Aorta (tissue), 5 donors: ENCODE data around the gene NDEL1. TPM values are rescaled to one million over a fixed set of nuclear protein-coding genes. Genes with fewer than 3 reads are reported as not detected.

ENCODE experiments used
- ATAC-seq: fragments of 200-7000 bp; cut with Tn5 transposase; one replicate; pipeline ENCODE4 v1.9.1; 2022; ENCODE audit warnings: moderate library complexity; ENCODE audit not compliant: low FRiP score
- DNase-seq, 2 donors: peaks; one replicate each; pipeline ENCODE4 v3.0.0-alpha.2; 2020
- H3K27ac ChIP-seq, 2 donors: one replicate each; pipeline ENCODE4 v1.5.1; 2013; ENCODE audit warnings: low read length in 2 of 2, mild to moderate bottlenecking in 2 of 2, moderate library complexity in 2 of 2, control low read depth in 1 of 2, inconsistent platforms in 1 of 2, low read depth in 1 of 2
- H3K27me3 ChIP-seq, 2 donors: one replicate each; pipeline ENCODE4 v1.6.1; 2013; ENCODE audit warnings: control low read depth in 1 of 2, low read length in 1 of 2, mild to moderate bottlenecking in 1 of 2, moderate library complexity in 1 of 2; ENCODE audit not compliant: insufficient read depth in 2 of 2, control insufficient read depth in 1 of 2
- H3K36me3 ChIP-seq, 2 donors: one replicate each; pipeline ENCODE4 v1.6.1; 2013; ENCODE audit warnings: control low read depth in 1 of 2, low read length in 1 of 2, mild to moderate bottlenecking in 1 of 2; ENCODE audit not compliant: insufficient read depth in 2 of 2, control insufficient read depth in 1 of 2
- H3K4me1 ChIP-seq, 2 donors: one replicate each; pipeline ENCODE4 v1.6.1; 2013; ENCODE audit warnings: low read length in 2 of 2, control low read depth in 1 of 2, mild to moderate bottlenecking in 1 of 2, moderate library complexity in 1 of 2; ENCODE audit not compliant: insufficient read depth in 2 of 2, control insufficient read depth in 1 of 2
- H3K4me3 ChIP-seq, 2 donors: one replicate each; pipeline ENCODE4 v1.5.1; 2013; ENCODE audit warnings: low read length in 2 of 2, control low read depth in 1 of 2, mild to moderate bottlenecking in 1 of 2
- H3K9me3 ChIP-seq: one replicate; pipeline ENCODE4 v1.6.1; 2013; ENCODE audit warnings: mild to moderate bottlenecking, low read length; ENCODE audit not compliant: control insufficient read depth
- WGBS, 2 donors: extraction: QIAGEN DNeasy Blood & Tissue Kit; methylation state at CpG; one replicate each; pipeline ENCODE4 v1.1.7; 2013; 5-methylcytosine and 5-hydroxymethylcytosine counted together
- intact Hi-C, 2 donors: fragments of 100-400 bp; cut with DNase I; formaldehyde crosslinking; loops; one replicate each; pipeline versions ENCODE4 v1.14.2 to v1.15.0; 2022
- polyA plus RNA-seq, 2 donors: library from polyadenylated mRNA; stranded (reverse); fragments of 200-250 nt; gene quantifications; one replicate each; pipeline ENCODE4 v1.2.3, GENCODE V29; 2013
- total RNA-seq, 2 donors: library from RNA; stranded (reverse); fragmentation: NEBNext Ultra II Directional; extraction: Animal tissue kit (Norgen Biotek cat#: 25700); gene quantifications; one replicate each; pipeline ENCODE4 v1.2.1, GENCODE V29; 2021
- donor health status: healthy with polysubstance abuse.
- donor health status: Bipolar disorder and iron deficiency.
- donor health status: DM: no; HTN: no; CAD: no.
- donor health status: DM: no; HTN: no; CAD: no.
- donor health status: DM: yes; HTN: yes; CAD: no.

Gene NDEL1
- total and polyA plus RNA-seq, 4 donors, result 52.3 to 135 (median 94.6) TPM

- Histone ChIP-seq H3K9me3 (no peaks in the 10 kb centered on the region), H3K27me3 (no peaks in the 10 kb centered on the region), H3K4me3 (no peak overlapping the region), H3K4me1 (no peaks in the 10 kb centered on the region), H3K27ac (peak overlapping the region; percentile 6 to 29), H3K36me3 (peaks cover 6 to 39% of the 10 kb centered on the region in 2 donors)
- WGBS, 2 donors, result 62 to 68% methylated on average over 31 to 33 of the region's 33 CpGs
- no peak for ATAC-seq
- intact Hi-C loops, result loop anchor here in 1 of 2 donors (10.0 kb wide), 1 partner anchor 45 kb away; the partner anchor contains the start of gene NDEL1
- peak in 1 of 2 donors; percentile 46 for DNase-seq
Measured at GRCh38 chr17:8480011-8480976, 44.6 kb downstream of the NDEL1 start.

- DNase-seq, result peak in 1 of 2 donors; percentile 46
- ATAC-seq, result no peak
- Histone ChIP-seq H3K4me1 (no peaks in the 10 kb centered on the region), H3K27ac (peak overlapping the region in 1 of 2 donors; percentile 15), H3K4me3 (no peak overlapping the region), H3K27me3 (no peaks in the 10 kb centered on the region), H3K9me3 (no peaks in the 10 kb centered on the region), H3K36me3 (peaks cover 12 to 40% of the 10 kb centered on the region in 2 donors)
- 60 to 67% methylated on average over 19 to 22 of the region's 22 CpGs for WGBS, 2 donors
- intact Hi-C loops, result loop anchor here in 1 of 2 donors (10.0 kb wide), 1 partner anchor 46 kb away; the partner anchor contains the start of gene NDEL1
Measured at GRCh38 chr17:8481089-8481488, 45.4 kb downstream of the NDEL1 start.

- DNase-seq (peak in 1 of 2 donors; percentile 32), ATAC-seq (no peak)
- WGBS, 2 donors, result 66 to 68% methylated on average over 5 of the region's 5 CpGs
- Histone ChIP-seq H3K36me3 (peaks cover 12 to 37% of the 10 kb centered on the region in 2 donors), H3K9me3 (no peaks in the 10 kb centered on the region), H3K27me3 (no peaks in the 10 kb centered on the region), H3K4me3 (no peak overlapping the region), H3K27ac (peak overlapping the region in 1 of 2 donors; percentile 15), H3K4me1 (no peaks in the 10 kb centered on the region)
- intact Hi-C loops, result loop anchor here in 1 of 2 donors (10.0 kb wide), 1 partner anchor 47 kb away; the partner anchor contains the start of gene NDEL1
Measured at GRCh38 chr17:8481703-8482102, 46.0 kb downstream of the NDEL1 start.

GRCh38 chr17:8482546-8482945, 46.9 kb downstream of the NDEL1 start:
- H3K27me3 ChIP-seq, result no peaks in the 10 kb centered on the region
- 38% methylated on average over 5 of the region's 5 CpGs for WGBS, 2 donors
- H3K4me1 ChIP-seq, result no peaks in the 10 kb centered on the region
- DNase-seq, result peak in 1 of 2 donors; percentile 44
- H3K4me3 ChIP-seq, result no peak overlapping the region
- no peak for ATAC-seq
- H3K27ac ChIP-seq, result peak overlapping the region; percentile 4 to 6
- peaks cover 15 to 37% of the 10 kb centered on the region in 2 donors for H3K36me3 ChIP-seq
- intact Hi-C loops, result loop anchor here in 1 of 2 donors (10.0 kb wide), 1 partner anchor 48 kb away; the partner anchor contains the start of gene NDEL1
- no peaks in the 10 kb centered on the region for H3K9me3 ChIP-seq

- H3K27ac ChIP-seq, result no peak overlapping the region
- no peak for DNase-seq
- H3K4me3 ChIP-seq, result no peak overlapping the region
- ATAC-seq, result no peak
- no peaks in the 10 kb centered on the region for H3K9me3 ChIP-seq
- intact Hi-C loops, result loop anchor here in 1 of 2 donors (10.0 kb wide), 1 partner anchor 50 kb away; the partner anchor contains the start of gene NDEL1
- H3K27me3 ChIP-seq, result no peaks in the 10 kb centered on the region
- 97 to 100% methylated on average over 1 of the region's 1 CpG for WGBS, 2 donors
- H3K4me1 ChIP-seq, result no peaks in the 10 kb centered on the region
- peaks cover 15 to 38% of the 10 kb centered on the region in 2 donors for H3K36me3 ChIP-seq
Measured at GRCh38 chr17:8484465-8484864, 48.8 kb downstream of the NDEL1 start.

GRCh38 chr17:8485491-8485890, 49.8 kb downstream of the NDEL1 start:
- no peak overlapping the region for H3K27ac ChIP-seq
- DNase-seq (no peak), ATAC-seq (no peak)
- no peaks in the 10 kb centered on the region for H3K27me3 ChIP-seq
- H3K4me1 ChIP-seq, result no peaks in the 10 kb centered on the region
- 13 to 28% methylated on average over 1 of the region's 1 CpG for WGBS, 2 donors
- H3K9me3 ChIP-seq, result no peaks in the 10 kb centered on the region
- no peak overlapping the region for H3K4me3 ChIP-seq
- H3K36me3 ChIP-seq, result peaks cover 13 to 34% of the 10 kb centered on the region in 2 donors
- intact Hi-C loops, result loop anchor here in 1 of 2 donors (10.0 kb wide), 1 partner anchor 51 kb away; the partner anchor contains the start of gene NDEL1

GRCh38 chr17:8487130-8487645, 51.5 kb downstream of the NDEL1 start:
- H3K36me3 ChIP-seq, result peaks cover 13 to 29% of the 10 kb centered on the region in 2 donors
- intact Hi-C loops, result loop anchor here in 1 of 2 donors (10.0 kb wide), 1 partner anchor 52 kb away; the partner anchor contains the start of gene NDEL1
- ATAC-seq, result no peak
- H3K4me3 ChIP-seq, result no peak overlapping the region
- peak; percentile 31 to 63 for DNase-seq
- H3K4me1 ChIP-seq, result no peaks in the 10 kb centered on the region
- H3K27ac ChIP-seq, result no peak overlapping the region
- 85 to 86% methylated on average over 19 of the region's 19 CpGs for WGBS, 2 donors
- no peaks in the 10 kb centered on the region for H3K27me3 ChIP-seq
- no peaks in the 10 kb centered on the region for H3K9me3 ChIP-seq

GRCh38 chr17:8487743-8488142, 52.1 kb downstream of the NDEL1 start:
- H3K9me3 ChIP-seq, result no peaks in the 10 kb centered on the region
- no peaks in the 10 kb centered on the region for H3K4me1 ChIP-seq
- DNase-seq (peak in 1 of 2 donors; percentile 11), ATAC-seq (no peak)
- no peak overlapping the region for H3K4me3 ChIP-seq
- H3K27ac ChIP-seq, result no peak overlapping the region
- H3K36me3 ChIP-seq, result peaks cover 13 to 28% of the 10 kb centered on the region in 2 donors
- intact Hi-C loops, result loop anchor here in 1 of 2 donors (10.0 kb wide), 1 partner anchor 53 kb away; the partner anchor contains the start of gene NDEL1
- no peaks in the 10 kb centered on the region for H3K27me3 ChIP-seq
- 86% methylated on average over 5 of the region's 5 CpGs for WGBS, 2 donors
